Measurements from ENCODE around the gene ARFGAP2. TPM values are rescaled to one million over a fixed set of nuclear protein-coding genes. Genes with fewer than 3 reads are reported as not detected.

ARFGAP2 gene
- total RNA-seq, 1 experiment from 2014 or later: 73.5 TPM

- Histone ChIP-seq H4K20me1 (ENCODE audit: insufficient read depth) (no peaks in the 10 kb centered on the region), H3K4me3 (replicated peaks in 1 of 2; ENCODE audit: low read depth in 1 of 2, low read length in 2 of 2) (no peak overlapping the region), H3K9ac (ENCODE audit: low read length) (no peak overlapping the region), H3K36me3 (ENCODE audit: control insufficient read depth in 1 of 2, insufficient read depth in 2 of 2, low read length in 2 of 2) (no peaks in the 10 kb centered on the region), H3K79me2 (ENCODE audit: insufficient read depth, low read length) (no peaks in the 10 kb centered on the region), H3K4me1 (ENCODE audit: control insufficient read depth in 1 of 2, insufficient read depth in 2 of 2, low read length in 2 of 2) (no peaks in the 10 kb centered on the region), H3K27ac (ENCODE audit: low read depth, low read length) (no peak overlapping the region), H3K4me2 (ENCODE audit: low read length) (no peak overlapping the region), H2AFZ (ENCODE audit: low read depth, low read length, poor library complexity, severe bottlenecking) (no peak overlapping the region), H3K9me2 (ENCODE audit: insufficient read depth) (no peaks in the 10 kb centered on the region), H3K9me3 (ENCODE audit: control insufficient read depth in 1 of 2, insufficient read depth in 1 of 2, low read depth in 1 of 2, low read length in 2 of 2) (no peaks in the 10 kb centered on the region), H3K27me3 (ENCODE audit: insufficient read depth, low read length) (no peaks in the 10 kb centered on the region)
- ChIA-PET RAD21 (ENCODE audit: low non-redundant PET in 1 of 2, low total read pairs in 2 of 2, uncharacterized antibody in 2 of 2, unreplicated experiment in 2 of 2) (no interaction called here), CTCF (no interaction called here), POLR2A (no interaction called here)
- no peak for TF ChIP-seq TCF7L2 (IDR thresholded peaks at IDR 0.05; ENCODE audit: borderline replicate concordance, extremely low read depth, insufficient read depth, insufficient read length)
- no peak for TF ChIP-seq CEBPB (IDR thresholded peaks at IDR 0.05; ENCODE audit: low read depth)
- TF ChIP-seq YY1 (IDR thresholded peaks at IDR 0.05; ENCODE audit: extremely low read depth, insufficient replicate concordance, low read depth, low read length): no peak
- TF ChIP-seq POLR2AphosphoS5 (IDR thresholded peaks at IDR 0.05; ENCODE audit: low read depth, low read length): no peak
- no peak for TF ChIP-seq ZBTB33 (IDR thresholded peaks at IDR 0.05; ENCODE audit: extremely low read depth, insufficient replicate concordance, low read length)
- TF ChIP-seq JUND (IDR thresholded peaks at IDR 0.05): no peak
- no peak for TF ChIP-seq EZH2 (IDR thresholded peaks at IDR 0.05)
- no peak for TF ChIP-seq FOSL1 (IDR thresholded peaks at IDR 0.05; ENCODE audit: low read depth)
- no peak for TF ChIP-seq EGR1 (IDR thresholded peaks at IDR 0.05; ENCODE audit: low read depth)
- no peak for TF ChIP-seq SRF (IDR thresholded peaks at IDR 0.05; ENCODE audit: low read depth)
- TF ChIP-seq SP1 (IDR thresholded peaks at IDR 0.05; ENCODE audit: low read depth): no peak
- no peak for TF ChIP-seq ELF1 (IDR thresholded peaks at IDR 0.05; ENCODE audit: borderline replicate concordance, low read depth)
- no peak for TF ChIP-seq EZH2phosphoT487 (IDR thresholded peaks at IDR 0.05; ENCODE audit: borderline replicate concordance)
- no peak for TF ChIP-seq CBX3 (IDR thresholded peaks at IDR 0.05; ENCODE audit: low read depth)
- no TSS peak for BruUV-seq (replicated peaks)
- ATAC-seq (no peak), DNase-seq (ENCODE audit: low read depth, low spot score) (no peak)
- intact Hi-C loops (cut with micrococcal nuclease): no loop called here
Measured at GRCh38 chr11:47136327-47136726, 40.4 kb downstream of the ARFGAP2 start.
